ENCODE data around the gene NT5DC1.

The NT5DC1 gene

GRCh38 chr6:116145803-116146675 lies 45.4 kb downstream of the NT5DC1 start:
- no peak for DNase-seq

- no peak for DNase-seq
Observed at GRCh38 chr6:116152620-116153019, 52.0 kb downstream of the NT5DC1 start.

DNA sequence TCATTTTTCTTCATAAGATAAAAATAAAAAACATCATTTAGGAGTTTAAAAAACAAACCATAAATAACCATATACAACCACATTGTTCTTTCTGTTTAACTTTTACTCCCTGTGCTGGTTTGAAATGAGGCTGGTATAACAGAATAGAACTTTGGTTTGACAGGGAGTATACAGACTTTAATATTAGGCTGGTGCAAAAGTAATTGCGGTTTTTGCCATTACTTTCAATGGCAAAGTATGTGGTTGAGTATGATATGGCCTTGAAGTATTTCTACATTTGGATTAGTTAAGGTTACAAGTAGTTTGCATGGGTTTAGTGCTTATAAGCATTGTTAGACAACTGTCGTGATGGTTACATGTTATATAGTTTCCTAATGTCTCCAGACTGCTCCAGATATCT lies 54.2 kb downstream of the NT5DC1 start:
- no peak for DNase-seq

- DNase-seq = no peak
Observed at GRCh38 chr6:116156405-116157326, 56.0 kb downstream of the NT5DC1 start.

GRCh38 chr6:116157391-116157790 lies 56.7 kb downstream of the NT5DC1 start:
- DNase-seq = no peak

DNA sequence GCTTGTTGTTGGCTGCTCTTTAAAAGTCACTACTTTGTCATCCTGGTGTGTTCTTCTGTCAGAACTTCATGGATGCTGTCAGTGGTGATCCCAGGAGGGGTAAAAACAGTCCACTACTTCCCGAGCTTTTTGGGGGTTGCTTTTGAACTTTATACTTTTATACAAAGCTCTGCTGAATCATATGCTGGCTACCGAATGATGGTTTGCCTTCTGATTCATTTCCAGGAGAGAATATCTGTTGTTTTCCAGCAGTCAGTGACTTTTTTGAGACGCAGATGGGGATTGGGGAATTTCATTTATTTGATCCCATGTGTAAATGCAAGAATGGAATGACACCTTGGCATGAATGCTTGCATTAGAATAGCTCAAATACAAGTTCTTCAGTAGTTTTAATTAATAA lies 58.0 kb downstream of the NT5DC1 start:
- DNase-seq = no peak

DNA sequence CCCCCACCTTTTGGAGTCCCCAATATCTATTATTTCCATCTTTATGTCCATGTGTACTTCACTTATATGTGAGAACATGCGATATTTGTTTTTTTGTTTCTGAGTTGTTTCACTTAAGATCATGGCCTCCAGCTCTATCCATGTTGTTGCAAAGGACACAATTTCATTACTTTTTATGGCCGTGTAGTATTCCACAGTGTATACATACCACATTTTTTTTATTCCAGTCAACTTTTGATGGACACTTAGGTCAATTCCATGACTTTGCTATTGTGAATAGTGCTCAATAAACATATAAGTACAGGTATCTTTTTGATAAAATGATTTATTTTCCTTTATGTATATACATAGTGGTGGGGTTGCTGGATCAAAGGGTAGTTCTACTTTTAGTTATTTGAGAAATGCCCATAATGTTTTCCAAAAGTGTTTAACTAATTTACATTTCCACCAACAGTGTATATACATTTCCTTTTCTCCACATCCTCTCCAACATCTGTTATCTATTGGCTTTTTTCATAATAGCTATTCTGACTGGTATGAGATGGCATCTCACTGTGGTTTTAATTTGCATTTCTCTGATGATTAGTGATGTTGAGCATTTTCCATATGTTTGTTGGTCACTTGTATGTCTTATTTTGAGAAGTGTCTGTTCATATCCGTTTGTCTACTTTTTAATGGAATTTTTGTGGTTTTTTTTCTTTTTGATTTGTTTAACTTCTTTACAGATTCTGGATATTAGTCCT lies 59.3 kb downstream of the NT5DC1 start:
- DNase-seq = no peak

GRCh38 chr6:116165596-116165995 lies 64.9 kb downstream of the NT5DC1 start:
- DNase-seq = no peak

GRCh38 chr6:116166369-116166768 lies 65.7 kb downstream of the NT5DC1 start:
- DNase-seq = no peak

DNA sequence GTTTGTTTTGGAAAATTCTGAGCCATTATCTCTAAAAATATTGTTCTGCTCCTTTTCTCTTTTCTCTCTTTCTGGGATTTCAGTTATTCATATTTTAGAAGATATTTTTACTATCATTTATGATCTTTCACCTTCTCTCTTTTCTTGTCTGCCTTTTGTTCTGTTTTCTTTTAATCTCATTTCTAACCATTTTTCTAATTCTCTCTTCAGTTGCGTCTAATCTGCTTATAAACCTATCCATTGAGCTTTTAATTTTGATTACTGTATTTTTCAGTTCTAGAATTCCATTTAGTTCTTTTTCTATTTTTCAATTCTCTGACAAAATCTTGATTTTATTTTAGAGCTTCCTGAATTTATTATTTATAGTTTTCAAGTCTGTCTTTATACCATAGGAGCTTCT lies 67.5 kb downstream of the NT5DC1 start:
- DNase-seq = no peak

DNA sequence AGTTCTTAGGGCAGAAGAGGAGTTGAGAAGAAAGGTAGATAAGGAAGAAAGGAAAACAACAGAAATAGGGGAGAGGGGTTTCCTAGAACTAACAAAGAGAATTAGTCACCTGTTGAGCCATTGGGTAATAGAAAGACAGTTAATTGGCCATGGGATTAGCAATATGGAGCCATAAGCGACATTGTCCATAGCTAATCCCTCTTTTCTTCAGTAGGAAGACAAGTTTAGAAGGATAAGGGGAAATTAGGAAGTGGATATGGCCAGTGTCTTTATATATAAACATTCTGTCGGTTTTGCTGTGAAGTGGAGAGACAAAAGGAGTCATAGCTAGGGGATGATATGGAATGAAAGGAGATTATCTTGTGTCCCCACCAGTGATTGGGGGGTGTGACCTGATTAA lies 69.2 kb downstream of the NT5DC1 start:
- DNase-seq = no peak

- no peak for DNase-seq
Observed at GRCh38 chr6:116170358-116171057, 69.9 kb downstream of the NT5DC1 start.

DNA sequence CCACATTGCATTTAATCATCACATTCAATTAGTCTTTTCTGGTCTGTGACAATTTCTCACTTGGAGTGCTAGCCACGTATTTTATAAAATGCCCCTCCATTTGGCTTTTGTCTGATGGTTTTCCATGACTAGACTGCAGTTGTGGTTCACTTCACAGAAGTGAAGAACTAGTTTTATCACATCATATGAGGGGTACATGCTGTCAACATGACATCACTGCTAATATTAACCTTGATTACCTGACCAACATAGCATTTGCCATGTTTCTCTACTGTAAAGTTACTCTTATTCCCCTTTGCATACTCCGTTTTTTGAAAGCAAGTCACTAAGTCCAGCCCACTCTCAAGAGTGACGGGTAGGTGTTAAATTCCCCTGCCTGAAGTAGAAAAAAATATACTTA lies 73.3 kb downstream of the NT5DC1 start:
- no peak for DNase-seq

GRCh38 chr6:116175344-116175743 lies 74.7 kb downstream of the NT5DC1 start:
- no peak for DNase-seq

DNA sequence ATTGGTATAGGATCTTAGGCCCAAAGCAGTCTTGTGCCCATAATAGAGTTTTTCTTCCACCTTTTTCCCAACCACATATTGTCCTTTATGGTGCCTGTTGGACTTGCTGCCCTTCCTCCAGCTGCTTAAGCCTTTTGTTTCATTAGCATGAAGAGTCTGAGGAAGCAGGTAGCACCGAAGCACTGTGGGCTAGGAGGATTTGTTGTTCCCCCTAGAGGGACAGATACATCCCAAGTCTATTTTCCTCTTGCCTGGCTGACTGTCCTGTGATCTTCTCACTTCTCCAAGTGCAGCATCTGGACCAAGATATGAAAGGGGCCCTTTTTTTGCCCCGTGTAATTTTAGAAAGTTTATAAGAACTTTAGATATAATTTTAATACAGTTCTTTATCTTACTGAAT lies 75.9 kb downstream of the NT5DC1 start:
- DNase-seq = no peak

DNA sequence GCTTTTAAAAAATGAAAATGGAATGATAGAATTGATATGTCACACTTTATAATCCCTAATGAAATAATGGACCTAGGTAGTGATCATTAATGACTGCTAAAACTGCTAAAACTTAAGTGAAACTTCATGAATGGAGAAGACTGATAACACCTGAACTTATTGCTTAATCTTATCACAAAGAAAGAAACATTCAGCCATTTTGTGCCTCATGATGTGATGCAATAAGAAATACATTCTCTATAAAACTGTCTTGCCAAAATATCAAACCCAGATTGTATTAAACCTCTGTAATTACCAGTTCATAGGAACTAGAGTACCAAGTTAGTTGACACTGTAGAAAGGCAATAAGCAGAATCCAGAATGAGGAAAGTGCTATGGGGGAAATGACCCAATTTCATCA lies 79.7 kb downstream of the NT5DC1 start:
- no peak for DNase-seq

DNA sequence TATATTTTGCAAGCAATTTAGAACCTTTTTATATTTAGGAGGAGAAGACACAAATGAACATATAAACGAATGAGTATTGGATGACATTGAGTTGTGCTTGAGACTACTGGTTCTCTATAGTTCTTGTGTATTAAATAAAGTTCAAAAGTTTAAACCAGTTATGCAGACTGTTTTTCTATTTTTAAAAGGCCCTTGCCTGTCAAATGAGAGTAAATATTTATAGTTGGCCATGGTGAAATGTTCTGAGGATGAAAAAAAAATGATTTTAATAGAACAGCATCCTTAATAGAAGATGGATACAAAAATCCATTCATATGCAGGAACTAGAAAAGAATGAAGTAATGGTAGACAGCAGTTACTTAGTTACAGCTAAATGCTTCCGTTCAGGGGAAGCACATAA lies 88.8 kb downstream of the NT5DC1 start:
- no peak for DNase-seq

DNA sequence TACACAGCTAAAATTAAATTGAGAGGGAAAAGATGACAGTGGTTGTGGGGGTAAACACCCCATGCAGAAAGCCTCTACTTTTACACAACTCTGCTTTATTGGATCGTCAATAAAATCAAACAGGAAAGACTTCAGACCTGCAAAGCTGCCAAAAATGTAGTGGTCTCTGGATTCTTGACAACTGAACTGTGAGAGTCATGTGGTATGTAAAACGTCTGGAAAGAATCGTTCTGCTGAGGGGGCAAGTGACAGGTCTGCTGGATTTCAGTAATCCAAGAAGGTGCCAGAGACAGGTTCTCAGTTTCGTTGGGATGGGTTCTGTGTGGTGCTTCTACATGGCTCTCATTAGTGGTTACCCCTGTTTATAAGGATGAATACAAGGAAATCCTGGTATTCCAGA lies 89.9 kb downstream of the NT5DC1 start:
- DNase-seq = no peak

GRCh38 chr6:116191881-116192280 lies 91.2 kb downstream of the NT5DC1 start:
- DNase-seq = no peak

GRCh38 chr6:116192786-116193185 lies 92.1 kb downstream of the NT5DC1 start:
- DNase-seq = no peak

DNA sequence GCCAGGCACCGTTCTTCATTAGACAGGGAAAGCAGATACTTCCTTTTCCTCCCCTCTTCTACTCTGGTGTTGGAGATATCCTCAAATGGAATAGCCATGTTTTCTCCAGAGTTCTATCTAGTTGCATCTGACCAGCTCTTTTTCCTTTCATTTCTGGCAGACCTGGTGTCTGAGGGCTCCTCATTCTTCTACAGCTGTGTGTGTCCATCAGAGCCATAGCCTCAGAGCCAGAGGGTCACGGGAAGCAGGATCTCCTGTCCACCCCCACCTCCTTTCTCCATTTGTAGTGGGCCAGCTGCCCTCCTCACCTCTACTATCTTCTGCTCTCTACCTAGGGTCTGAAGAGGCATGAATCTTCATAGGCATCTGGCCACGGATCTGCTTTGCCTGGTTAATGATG lies 96.2 kb downstream of the NT5DC1 start:
- DNase-seq = no peak

DNA sequence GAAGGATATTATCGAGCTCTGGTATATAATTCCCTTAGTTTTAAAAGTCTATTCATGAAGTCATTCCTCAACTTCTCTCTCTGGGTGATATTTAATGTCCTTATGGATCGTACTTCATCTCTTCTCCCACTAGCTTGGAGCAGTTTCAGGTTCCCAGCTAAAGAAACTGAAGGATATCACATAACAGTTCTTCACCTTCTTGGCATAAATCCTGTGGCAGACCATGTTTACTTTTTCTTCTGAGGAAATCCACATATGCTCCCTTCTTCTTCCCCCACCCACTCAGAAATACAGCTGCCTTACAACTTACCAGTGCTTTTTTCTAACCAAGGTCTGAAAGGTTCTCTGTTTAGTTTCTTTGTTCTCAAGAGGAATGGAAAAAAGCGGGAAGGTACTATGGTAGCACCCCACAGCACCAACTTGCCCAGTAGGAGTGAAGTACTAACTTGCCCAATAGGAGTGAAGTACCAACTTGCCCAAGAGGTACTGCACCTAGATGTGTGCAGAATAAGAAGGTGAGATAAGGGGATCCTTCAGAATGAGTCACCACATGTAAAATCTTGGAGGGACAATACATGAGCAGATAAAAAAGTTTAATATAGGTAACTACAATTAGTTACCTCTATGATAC lies 100.1 kb downstream of the NT5DC1 start:
- no peak for DNase-seq

Data from DMS79 (cell line).